ENCODE data around the gene MT1F.

MT1F gene

DNA sequence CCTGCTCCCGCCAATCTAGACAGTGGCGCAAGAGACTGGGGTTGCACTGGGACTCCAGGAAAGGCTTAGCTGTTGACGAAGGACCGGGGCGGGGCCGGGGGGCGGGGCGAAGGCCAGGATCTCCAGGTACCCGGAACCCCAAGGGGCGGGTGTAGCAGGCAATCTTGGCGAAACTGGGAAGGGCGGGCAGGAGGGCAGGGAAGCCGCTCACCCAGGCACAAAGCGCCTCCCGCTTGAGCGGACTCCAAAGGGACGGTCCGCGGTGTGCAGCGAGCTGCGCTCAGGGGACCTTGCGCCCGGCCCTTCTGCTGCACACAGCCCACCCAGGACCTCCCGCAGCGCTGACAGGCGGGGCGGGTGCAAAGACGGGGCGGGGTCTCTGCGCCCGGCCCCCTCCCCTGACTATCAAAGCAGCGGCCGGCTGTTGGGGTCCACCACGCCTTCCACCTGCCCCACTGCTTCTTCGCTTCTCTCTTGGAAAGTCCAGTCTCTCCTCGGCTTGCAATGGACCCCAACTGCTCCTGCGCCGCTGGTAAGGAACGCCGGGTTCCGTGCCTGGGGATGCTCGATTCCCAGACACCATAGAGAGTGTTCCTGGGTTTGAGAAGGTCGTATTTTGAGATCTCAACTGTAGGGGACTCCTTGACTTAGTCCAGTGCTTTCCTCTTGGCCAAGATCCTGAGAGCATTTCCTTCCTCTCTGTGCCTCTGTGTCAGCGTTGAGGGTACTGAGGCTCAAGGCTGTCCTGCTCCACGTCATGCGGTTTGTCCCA, at the start of gene MT1F:
MT1F (plus strand) TSS at position 405 of the 772 bp plus-strand sequence; CDS start at position 505, 100 bp downstream.
- H3K79me2 ChIP-seq (ENCODE audit: insufficient read depth, low read length), result no peaks in the 10 kb centered on the region
- H3K36me3 ChIP-seq (ENCODE audit: insufficient read depth, low read length), result no peaks in the 10 kb centered on the region
- peak within 1 kb of the TSS; percentile 78 for H3K4me3 ChIP-seq (ENCODE audit: low read length, poor library complexity, severe bottlenecking)
- H3K9me3 ChIP-seq (ENCODE audit: insufficient read depth, low read depth, low read length), result no peaks in the 10 kb centered on the region
- H3K9me2 ChIP-seq (replicated peaks; ENCODE audit: low read depth, low read length), result no peaks in the 10 kb centered on the region
- no peak for TF ChIP-seq EZH2phosphoT487 (IDR thresholded peaks at IDR 0.05; ENCODE audit: borderline replicate concordance)
- TF ChIP-seq, protein P1, sequence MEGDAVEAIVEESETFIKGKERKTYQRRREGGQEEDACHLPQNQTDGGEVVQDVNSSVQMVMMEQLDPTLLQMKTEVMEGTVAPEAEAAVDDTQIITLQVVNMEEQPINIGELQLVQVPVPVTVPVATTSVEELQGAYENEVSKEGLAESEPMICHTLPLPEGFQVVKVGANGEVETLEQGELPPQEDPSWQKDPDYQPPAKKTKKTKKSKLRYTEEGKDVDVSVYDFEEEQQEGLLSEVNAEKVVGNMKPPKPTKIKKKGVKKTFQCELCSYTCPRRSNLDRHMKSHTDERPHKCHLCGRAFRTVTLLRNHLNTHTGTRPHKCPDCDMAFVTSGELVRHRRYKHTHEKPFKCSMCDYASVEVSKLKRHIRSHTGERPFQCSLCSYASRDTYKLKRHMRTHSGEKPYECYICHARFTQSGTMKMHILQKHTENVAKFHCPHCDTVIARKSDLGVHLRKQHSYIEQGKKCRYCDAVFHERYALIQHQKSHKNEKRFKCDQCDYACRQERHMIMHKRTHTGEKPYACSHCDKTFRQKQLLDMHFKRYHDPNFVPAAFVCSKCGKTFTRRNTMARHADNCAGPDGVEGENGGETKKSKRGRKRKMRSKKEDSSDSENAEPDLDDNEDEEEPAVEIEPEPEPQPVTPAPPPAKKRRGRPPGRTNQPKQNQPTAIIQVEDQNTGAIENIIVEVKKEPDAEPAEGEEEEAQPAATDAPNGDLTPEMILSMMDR (conservative IDR thresholded peaks at IDR 0.05; ENCODE audit: low read length), result no peak
- H3K4me2 ChIP-seq (ENCODE audit: low read depth, low read length, poor library complexity, severe bottlenecking), result peak within 1 kb of the TSS; percentile 86
- no peaks in the 10 kb centered on the region for H3K27me3 ChIP-seq (ENCODE audit: insufficient read depth, low read length, poor library complexity, severe bottlenecking)
- peaks cover 11% of the 10 kb centered on the region for H3K4me1 ChIP-seq (ENCODE audit: insufficient read depth, low read length, poor library complexity, severe bottlenecking)
- no peaks in the 10 kb centered on the region for H3F3A ChIP-seq (ENCODE audit: low read depth)
- peak within 1 kb of the TSS; percentile 57 for H3K9ac ChIP-seq (ENCODE audit: low read depth, low read length, poor library complexity, severe bottlenecking)
- peak within 1 kb of the TSS; percentile 95 for H2AFZ ChIP-seq (ENCODE audit: low read length)
- H4K20me1 ChIP-seq (ENCODE audit: insufficient read depth, low read length, poor library complexity, severe bottlenecking), result no peaks in the 10 kb centered on the region

DNA sequence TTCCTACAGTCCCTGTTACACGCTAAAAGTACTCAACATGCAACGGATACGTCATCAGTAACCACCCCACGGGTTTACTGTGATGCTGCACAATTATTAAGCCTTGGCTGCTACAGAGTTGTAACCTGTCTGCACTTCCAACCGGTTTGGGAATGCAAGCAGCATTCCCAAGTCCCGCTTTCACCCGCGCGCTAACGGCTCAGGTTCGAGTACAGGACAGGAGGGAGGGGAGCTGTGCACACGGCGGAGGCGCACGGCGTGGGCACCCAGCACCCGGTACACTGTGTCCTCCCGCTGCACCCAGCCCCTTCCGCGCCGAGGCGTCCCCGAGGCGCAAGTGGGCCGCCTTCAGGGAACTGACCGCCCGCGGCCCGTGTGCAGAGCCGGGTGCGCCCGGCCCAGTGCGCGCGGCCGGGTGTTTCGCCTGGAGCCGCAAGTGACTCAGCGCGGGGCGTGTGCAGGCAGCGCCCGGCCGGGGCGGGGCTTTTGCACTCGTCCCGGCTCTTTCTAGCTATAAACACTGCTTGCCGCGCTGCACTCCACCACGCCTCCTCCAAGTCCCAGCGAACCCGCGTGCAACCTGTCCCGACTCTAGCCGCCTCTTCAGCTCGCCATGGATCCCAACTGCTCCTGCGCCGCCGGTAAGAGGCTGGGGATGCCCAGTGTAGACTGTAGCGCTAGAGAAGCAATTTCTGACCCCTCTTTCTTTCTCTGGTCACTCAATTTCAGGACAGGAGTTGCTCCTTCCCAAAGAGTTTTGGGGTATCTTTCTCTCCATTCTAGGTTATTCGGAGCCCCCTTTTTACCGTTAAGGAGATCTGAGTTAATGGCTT, 49.5 kb upstream of the MT1F start, which contains the start of gene MT2A:
MT2A (plus strand) TSS at position 542 of the 833 bp plus-strand sequence; CDS start at position 614, 72 bp downstream.
- peaks cover 7% of the 10 kb centered on the region for H3K79me2 ChIP-seq (ENCODE audit: insufficient read depth, low read length)
- H3K9me2 ChIP-seq (replicated peaks; ENCODE audit: low read depth, low read length), result no peaks in the 10 kb centered on the region
- H4K20me1 ChIP-seq (ENCODE audit: insufficient read depth, low read length, poor library complexity, severe bottlenecking), result no peaks in the 10 kb centered on the region
- H3K4me3 ChIP-seq (ENCODE audit: low read length, poor library complexity, severe bottlenecking), result peak within 1 kb of the TSS; percentile 77
- peak within 1 kb of the TSS; percentile 89 for H2AFZ ChIP-seq (ENCODE audit: low read length)
- no peaks in the 10 kb centered on the region for H3F3A ChIP-seq (ENCODE audit: low read depth)
- H3K9me3 ChIP-seq (ENCODE audit: insufficient read depth, low read depth, low read length), result no peaks in the 10 kb centered on the region
- H3K27me3 ChIP-seq (ENCODE audit: insufficient read depth, low read length, poor library complexity, severe bottlenecking), result no peaks in the 10 kb centered on the region
- H3K9ac ChIP-seq (ENCODE audit: low read depth, low read length, poor library complexity, severe bottlenecking), result peak within 1 kb of the TSS; percentile 84
- H3K4me1 ChIP-seq (ENCODE audit: insufficient read depth, low read length, poor library complexity, severe bottlenecking), result peaks cover 19% of the 10 kb centered on the region
- no peak for TF ChIP-seq EZH2phosphoT487 (IDR thresholded peaks at IDR 0.05; ENCODE audit: borderline replicate concordance)
- TF ChIP-seq, protein P1 (conservative IDR thresholded peaks at IDR 0.05; ENCODE audit: low read length), result no peak
- peak within 1 kb of the TSS; percentile 86 for H3K4me2 ChIP-seq (ENCODE audit: low read depth, low read length, poor library complexity, severe bottlenecking)
- no peaks in the 10 kb centered on the region for H3K36me3 ChIP-seq (ENCODE audit: insufficient read depth, low read length)

- Histone ChIP-seq H3K4me3 (ENCODE audit: low read length, poor library complexity, severe bottlenecking) (peak overlapping the region; percentile 77), H4K20me1 (ENCODE audit: insufficient read depth, low read length, poor library complexity, severe bottlenecking) (no peaks in the 10 kb centered on the region), H3F3A (ENCODE audit: low read depth) (no peaks in the 10 kb centered on the region), H3K36me3 (ENCODE audit: insufficient read depth, low read length) (no peaks in the 10 kb centered on the region), H3K9me3 (ENCODE audit: insufficient read depth, low read depth, low read length) (no peaks in the 10 kb centered on the region), H3K4me1 (ENCODE audit: insufficient read depth, low read length, poor library complexity, severe bottlenecking) (peaks cover 19% of the 10 kb centered on the region), H3K9ac (ENCODE audit: low read depth, low read length, poor library complexity, severe bottlenecking) (peak overlapping the region; percentile 84), H3K27me3 (ENCODE audit: insufficient read depth, low read length, poor library complexity, severe bottlenecking) (no peaks in the 10 kb centered on the region), H2AFZ (ENCODE audit: low read length) (peak overlapping the region; percentile 89), H3K9me2 (replicated peaks; ENCODE audit: low read depth, low read length) (no peaks in the 10 kb centered on the region), H3K79me2 (ENCODE audit: insufficient read depth, low read length) (peaks cover 7% of the 10 kb centered on the region), H3K4me2 (ENCODE audit: low read depth, low read length, poor library complexity, severe bottlenecking) (peak overlapping the region; percentile 86)
- TF ChIP-seq, protein P1 (conservative IDR thresholded peaks at IDR 0.05; ENCODE audit: low read length), result no peak; the same call in 1 of the 2 replicates
- TF ChIP-seq EZH2phosphoT487 (IDR thresholded peaks at IDR 0.05; ENCODE audit: borderline replicate concordance), result no peak
These were observed 48.8 kb upstream of the MT1F start for GRCh38 chr16:56608876-56609462.

Measured in Loucy (cell line).